AG09319 (cell line): ENCODE results near the gene CCDC33.

Experiments
- DNase-seq: peaks from one replicate; pipeline ENCODE4 v3.0.0-alpha.2; 2010; ENCODE audit warnings: low read depth; ENCODE audit errors: extremely low read depth
- CTCF ChIP-seq: IDR thresholded peaks from 2 replicates; pipeline ENCODE4 v1.5.1; 2011; ENCODE audit warnings: low read depth, mild to moderate bottlenecking, inconsistent platforms, low read length, moderate library complexity

The CCDC33 gene

GRCh38 chr15:74235962-74236361 is at the start of gene CCDC33:
Gene CCDC33 (plus strand): TSS chr15:74236326. CDS start chr15:74236720, 394 bp downstream.
- no peak for DNase-seq
- no peak for TF ChIP-seq CTCF

DNA sequence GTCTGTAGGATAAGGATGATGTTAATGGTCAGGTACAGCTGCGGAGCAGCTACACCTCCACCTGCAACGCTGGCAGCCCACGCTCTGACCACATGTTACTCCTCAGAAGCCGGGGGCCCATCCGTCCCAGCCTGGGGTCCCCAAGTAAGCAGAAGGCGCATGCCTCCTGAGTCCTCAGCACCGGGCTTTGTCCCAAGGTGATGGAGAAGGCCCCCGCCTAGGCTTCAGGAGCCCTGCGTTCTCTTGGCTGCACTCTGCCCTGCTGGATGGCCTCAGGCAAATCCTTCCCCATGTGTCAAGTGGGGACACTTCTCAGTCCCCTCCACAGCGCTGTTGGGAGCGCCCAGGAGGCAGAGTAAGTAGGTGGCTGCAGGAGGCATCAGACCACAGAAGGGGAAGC is 47.9 kb upstream of the CCDC33 start:
- no peak for TF ChIP-seq CTCF

DNA sequence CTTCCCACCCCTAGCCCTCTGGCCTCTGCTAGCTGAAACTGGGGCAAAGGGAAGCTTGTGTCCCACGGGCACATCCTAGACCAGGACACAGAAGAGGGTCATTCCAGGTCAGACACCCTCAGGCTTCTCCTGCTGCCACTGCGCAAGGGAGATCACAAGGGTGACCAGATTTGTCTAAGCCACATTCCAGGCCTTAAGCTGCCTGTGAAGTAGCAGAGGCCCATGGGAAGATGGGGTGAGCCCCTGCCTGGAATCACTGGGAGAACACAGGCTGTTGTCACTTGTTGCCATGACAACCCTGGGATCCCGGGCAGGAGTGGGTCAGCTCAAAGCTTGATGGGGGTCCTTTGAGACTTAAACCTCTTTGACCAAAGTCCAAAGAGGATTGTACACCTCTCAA is 44.3 kb upstream of the CCDC33 start:
- no peak for DNase-seq
- TF ChIP-seq CTCF: no peak

More for the DNA sequence above, 47.9 kb upstream of the CCDC33 start:
- DNase-seq: no peak

DNA sequence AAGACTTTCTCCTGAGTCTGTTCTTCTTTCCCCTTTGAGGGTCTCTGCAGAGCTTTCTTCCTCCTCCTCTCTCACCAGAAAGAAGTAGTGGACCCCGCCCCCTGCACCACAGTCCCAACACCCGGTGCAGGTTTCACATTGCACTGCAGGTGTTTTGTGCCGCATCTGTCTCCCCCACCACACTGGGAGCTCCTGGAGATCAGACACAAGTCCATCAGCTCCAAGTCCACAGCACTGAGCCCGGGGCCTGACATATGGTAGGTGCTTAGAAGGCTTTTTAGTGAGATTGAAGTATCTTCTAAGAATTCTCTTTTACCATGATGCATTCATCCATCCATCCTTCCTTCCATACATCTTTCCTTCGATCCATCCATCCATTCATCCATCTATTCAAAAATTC is 43.4 kb upstream of the CCDC33 start:
- no peak for DNase-seq
- TF ChIP-seq CTCF: no peak

DNA sequence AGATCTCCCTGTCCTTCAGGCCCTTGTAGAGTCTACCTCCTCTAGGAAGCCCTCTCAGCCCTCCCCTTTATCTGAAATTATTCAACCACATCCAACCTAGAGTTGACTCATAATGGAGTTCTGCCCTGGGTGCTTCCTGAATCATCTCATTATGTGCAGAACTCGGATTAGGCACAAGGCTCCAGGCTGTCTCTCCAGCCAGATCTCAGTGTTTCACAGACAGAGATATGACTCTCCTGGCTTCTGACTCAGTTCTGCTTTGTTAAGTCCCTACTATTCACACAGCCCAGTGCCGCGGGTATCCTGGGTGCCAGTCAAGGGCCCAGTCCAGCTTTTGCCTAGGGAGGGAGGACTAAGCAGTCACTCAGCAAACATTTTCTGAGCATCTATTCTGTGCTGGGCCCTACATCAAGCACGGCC is 42.8 kb upstream of the CCDC33 start:
- no peak for TF ChIP-seq CTCF
- DNase-seq: no peak

GRCh38 chr15:74193905-74194304 is 42.2 kb upstream of the CCDC33 start:
- no peak for TF ChIP-seq CTCF

DNA sequence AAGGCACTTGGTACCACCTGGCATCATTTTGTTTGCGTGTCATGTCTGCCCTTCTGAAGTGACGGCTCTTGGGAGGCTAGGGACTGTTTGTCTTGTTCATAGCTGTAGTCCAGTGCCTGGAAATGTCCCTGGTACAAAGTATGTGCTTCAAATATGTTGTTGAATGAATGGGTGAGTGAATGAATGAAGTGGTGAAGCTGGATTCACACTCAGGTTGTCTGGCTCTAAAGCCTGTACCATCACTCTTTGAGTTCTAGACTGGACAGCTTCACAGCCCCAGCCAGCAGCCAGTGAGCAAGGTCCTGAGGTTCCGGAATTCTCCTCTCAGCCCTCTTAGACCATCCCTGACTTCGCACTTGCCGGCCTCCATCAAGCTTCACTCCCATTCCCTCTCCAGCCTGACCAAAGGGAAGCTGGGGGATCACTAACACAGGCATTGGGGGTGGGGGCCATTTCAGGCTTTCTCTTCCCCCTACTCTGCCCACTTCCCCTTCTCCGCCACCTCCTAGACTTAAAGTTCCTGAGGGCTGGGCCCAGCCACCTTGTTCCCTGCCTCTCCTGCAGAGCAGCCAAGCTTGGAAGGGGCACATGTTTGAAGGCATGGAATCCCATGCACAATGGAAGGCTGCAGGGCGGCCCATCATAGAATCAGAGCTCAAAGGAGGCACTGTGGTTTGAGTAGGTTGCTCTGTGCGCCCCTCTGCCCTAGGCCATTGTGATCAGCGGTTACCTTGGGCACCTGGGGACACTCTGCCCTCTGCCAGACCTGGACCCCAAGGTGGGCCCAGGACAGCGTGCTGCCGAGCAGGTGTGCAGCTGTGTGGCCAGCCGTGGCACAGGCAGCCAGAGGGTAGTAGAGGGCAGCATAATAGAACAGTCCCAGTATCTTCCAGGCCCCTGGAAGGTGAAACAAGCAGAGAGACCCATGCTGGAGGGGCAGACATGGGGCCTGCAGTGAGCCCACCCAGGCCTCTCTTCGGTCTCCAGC is 41.3 kb upstream of the CCDC33 start:
- TF ChIP-seq CTCF: no peak
- no peak for DNase-seq

More at GRCh38 chr15:74193905-74194304, 42.2 kb upstream of the CCDC33 start:
- no peak for DNase-seq
